Measurements from ENCODE around the gene TMEM238.

DNA sequence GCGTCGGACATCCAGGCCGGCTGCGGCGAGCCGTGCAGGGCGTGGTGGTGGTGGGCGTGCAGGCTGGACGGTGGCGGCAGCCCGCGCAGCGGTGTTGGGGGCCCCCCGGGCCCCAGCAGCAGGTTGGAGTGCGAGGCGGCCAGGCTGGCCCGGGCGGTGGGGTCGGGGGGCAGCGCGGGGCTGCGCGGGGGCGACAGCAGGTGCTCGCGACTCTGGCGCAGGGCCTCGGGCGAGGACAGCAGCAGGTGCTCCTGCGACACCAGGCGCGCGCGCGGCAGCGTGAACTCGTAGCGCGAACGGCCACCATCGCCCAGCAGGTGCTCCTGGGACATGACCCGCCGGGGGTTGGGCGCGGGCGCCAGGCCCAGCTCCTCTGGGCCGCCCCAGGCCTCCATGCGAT lies 49.2 kb upstream of the TMEM238 start:
- TF ChIP-seq, protein P1, sequence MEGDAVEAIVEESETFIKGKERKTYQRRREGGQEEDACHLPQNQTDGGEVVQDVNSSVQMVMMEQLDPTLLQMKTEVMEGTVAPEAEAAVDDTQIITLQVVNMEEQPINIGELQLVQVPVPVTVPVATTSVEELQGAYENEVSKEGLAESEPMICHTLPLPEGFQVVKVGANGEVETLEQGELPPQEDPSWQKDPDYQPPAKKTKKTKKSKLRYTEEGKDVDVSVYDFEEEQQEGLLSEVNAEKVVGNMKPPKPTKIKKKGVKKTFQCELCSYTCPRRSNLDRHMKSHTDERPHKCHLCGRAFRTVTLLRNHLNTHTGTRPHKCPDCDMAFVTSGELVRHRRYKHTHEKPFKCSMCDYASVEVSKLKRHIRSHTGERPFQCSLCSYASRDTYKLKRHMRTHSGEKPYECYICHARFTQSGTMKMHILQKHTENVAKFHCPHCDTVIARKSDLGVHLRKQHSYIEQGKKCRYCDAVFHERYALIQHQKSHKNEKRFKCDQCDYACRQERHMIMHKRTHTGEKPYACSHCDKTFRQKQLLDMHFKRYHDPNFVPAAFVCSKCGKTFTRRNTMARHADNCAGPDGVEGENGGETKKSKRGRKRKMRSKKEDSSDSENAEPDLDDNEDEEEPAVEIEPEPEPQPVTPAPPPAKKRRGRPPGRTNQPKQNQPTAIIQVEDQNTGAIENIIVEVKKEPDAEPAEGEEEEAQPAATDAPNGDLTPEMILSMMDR (IDR thresholded peaks at IDR 0.05), result no peak
- no peak for TF ChIP-seq EP300 (IDR thresholded peaks at IDR 0.05)
